Heart right ventricle (tissue), 16 donors: ENCODE data around the gene MGAT5. TPM values are rescaled to one million over a fixed set of nuclear protein-coding genes. Genes with fewer than 3 reads are reported as not detected.
A peak's percentile ranks its signal among the peaks of the same experiment; 100 is the strongest.

Experiments used
- ATAC-seq, 8 donors: fragments of 200-7000 bp; cut with Tn5 transposase; one replicate each; pipeline ENCODE4 v1.9.1; 2020; ENCODE audit warnings: mild to moderate bottlenecking in 8 of 8, moderate library complexity in 8 of 8, moderate number of reproducible peaks in 1 of 8
- DNase-seq, 2 donors: peaks; one replicate each; pipeline ENCODE4 v3.0.0-alpha.2; 2020
- H3K27ac ChIP-seq, 10 donors: fragments of 200-600 bp; sonication (generic) in 2 of 10; one replicate each; pipeline versions ENCODE4 v1.5.0 to v1.8.0; 2020 to 2022; ENCODE audit warnings: mild to moderate bottlenecking in 3 of 10
- H3K27me3 ChIP-seq, 7 donors: fragments of 200-600 bp; one replicate each; pipeline ENCODE4 v1.8.0; 2021 to 2022; ENCODE audit warnings: mild to moderate bottlenecking in 2 of 7
- H3K36me3 ChIP-seq, 9 donors: fragments of 200-600 bp; sonication (generic) in 1 of 9; one replicate each; pipeline versions ENCODE4 v1.5.0 to v1.8.0; 2020 to 2022; ENCODE audit warnings: mild to moderate bottlenecking in 2 of 9
- H3K4me1 ChIP-seq, 9 donors: fragments of 200-600 bp; sonication (generic) in 1 of 9; one replicate each; pipeline versions ENCODE4 v1.5.0 to v1.8.0; 2020 to 2022; ENCODE audit warnings: mild to moderate bottlenecking in 4 of 9
- H3K4me3 ChIP-seq, 10 donors: fragments of 200-600 bp; sonication (generic) in 2 of 10; one replicate each; pipeline versions ENCODE4 v1.5.0 to v1.8.0; 2020 to 2022; ENCODE audit warnings: mild to moderate bottlenecking in 7 of 10, moderate library complexity in 2 of 10
- H3K9me3 ChIP-seq, 11 donors: fragments of 200-600 bp in 10 of 11; sonication (generic) in 2 of 11; one replicate each; pipeline versions ENCODE4 v1.5.0 to v1.8.0; 2013 to 2022; ENCODE audit warnings: mild to moderate bottlenecking in 2 of 11, control low read depth in 1 of 11, moderate library complexity in 1 of 11
- CTCF ChIP-seq, 9 donors: fragments of 200-600 bp; sonication (generic) in 2 of 9; IDR thresholded peaks; one replicate each; pipeline versions ENCODE4 v1.5.0 to v1.8.0; 2021 to 2022; ENCODE audit warnings: antibody characterized with exemption in 9 of 9, mild to moderate bottlenecking in 5 of 9, moderate library complexity in 1 of 9
- WGBS, 2 donors: extraction: QIAGEN DNeasy Blood & Tissue Kit; methylation state at CpG; one replicate each; pipeline ENCODE4 v1.1.7; 2013; ENCODE audit warnings: inconsistent platforms in 1 of 2; 5-methylcytosine and 5-hydroxymethylcytosine counted together
- intact Hi-C, 10 donors: fragments of 100-400 bp; cut with DNase I; formaldehyde crosslinking; loops; one replicate each; pipeline versions ENCODE4 v1.11.1 to v1.14.2; 2022
- polyA plus RNA-seq, 2 donors: library from polyadenylated mRNA; stranded (reverse); fragments of 200-250 nt; gene quantifications; one replicate each; pipeline ENCODE4 v1.2.3, GENCODE V29; 2013
- total RNA-seq, 10 donors: library from RNA; stranded (reverse); fragmentation: NEBNext Ultra II Directional in 3 of 10; extraction: Animal tissue kit (Norgen Biotek cat#: 25700) in 3 of 10; gene quantifications; one replicate each; pipeline versions ENCODE4 v1.2.1 to v1.2.4, GENCODE V29; 2021 to 2023
- donor health status: Arrhythmogenic right ventricular cardiomyopathy.
- donor health status: ischemic (EF 13 %, LVEDD 7.1; RV severe dilation, severe dysfunction).
- donor health status: healthy with polysubstance abuse.
- donor health status: DM: no; HTN: yes; CAD: no.
- donor health status: DM: no; HTN: no; CAD: no.
- donor health status: ischemic (EF 25% LVEDD 6.9; RV normal size, moderate dysfunction).
- donor health status: ischemic (EF 25% LVEDD 5.7; RV mildly dilated, moderate dysfunction).
- donor health status: healthy.
- donor health status: DM: yes; HTN: yes; CAD: no.
- donor health status: Ischemic cardiomyopathy.
- donor health status: ischemic (EF 35%, LVEDD 5.7; RV mildly dilated, moderate dysfunction).
- donor health status: nonischemic (EF 11% LVEDD 7.7; RV severe dilation, severe dysfunction).
- donor health status: DM: yes; HTN: yes; CAD: no.
- donor health status: PGD.
- donor health status: ischemic (EF 29% LVEDD 5.4; RV normal size, mild dysfunction).
- donor health status: nonischemic (EF 23%, LVEDD 6.1; RV moderate dilation, normal function).

MGAT5 gene
- total and polyA plus RNA-seq, 12 donors, result 6.4 to 111 (median 92.2) TPM

DNA sequence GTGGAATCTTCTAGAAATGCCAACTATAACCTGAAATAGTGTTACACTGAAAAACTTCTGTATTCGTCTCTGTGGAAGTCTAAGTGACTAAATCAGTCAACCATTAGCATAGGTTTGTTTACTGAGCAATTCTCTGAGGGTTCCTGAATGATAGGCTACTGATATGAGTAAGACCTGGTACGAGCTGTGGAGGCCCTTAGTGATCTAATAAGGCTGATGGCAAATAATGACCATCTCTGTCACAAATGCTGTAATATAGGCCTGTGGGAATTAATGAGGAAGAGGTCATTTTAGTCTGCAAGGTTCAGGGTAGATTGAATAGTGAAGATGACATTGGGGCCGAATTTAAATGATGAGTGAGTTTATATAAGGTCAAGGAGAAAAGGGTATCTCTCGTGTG lies 82.5 kb downstream of the MGAT5 start:
- TF ChIP-seq CTCF (IDR thresholded peaks at IDR 0.05), result no peak

GRCh38 chr2:134336921-134337320 lies 83.0 kb downstream of the MGAT5 start:
- intact Hi-C loops, result loop anchor here in 1 of 10 donors (5.0 kb wide), 1 partner anchor 380 kb away; the partner anchor contains the start of gene TMEM163
- Histone ChIP-seq H3K27ac (peak overlapping the region in 1 of 10 donors; percentile 70), H3K27me3 (no peaks in the 10 kb centered on the region), H3K4me1 (peaks cover 0 to 67% (median 35%) of the 10 kb centered on the region in 9 donors), H3K36me3 (peaks cover 0 to 33% (median 0%) of the 10 kb centered on the region in 9 donors), H3K4me3 (no peak overlapping the region), H3K9me3 (peaks cover 0 to 5% (median 0%) of the 10 kb centered on the region in 11 donors)
- no peak for TF ChIP-seq CTCF (IDR thresholded peaks at IDR 0.05)
- DNase-seq, result no peak
- no peak for ATAC-seq
- WGBS, 2 donors, result 93 to 95% methylated on average over 3 of the region's 3 CpGs

More for the DNA sequence above, 82.5 kb downstream of the MGAT5 start:
- H3K27me3 ChIP-seq, result no peaks in the 10 kb centered on the region
- peaks cover 0 to 5% (median 0%) of the 10 kb centered on the region in 11 donors for H3K9me3 ChIP-seq
- no peak for ATAC-seq
- no peak for DNase-seq
- WGBS, 2 donors, result 59 to 62% methylated on average over 4 of the region's 4 CpGs
- H3K36me3 ChIP-seq, result peaks cover 0 to 27% (median 0%) of the 10 kb centered on the region in 9 donors
- peaks cover 0 to 65% (median 35%) of the 10 kb centered on the region in 9 donors for H3K4me1 ChIP-seq
- H3K27ac ChIP-seq, result no peak overlapping the region
- intact Hi-C loops, result loop anchor here in 1 of 10 donors (5.0 kb wide), 1 partner anchor 381 kb away; the partner anchor contains the start of gene TMEM163
- H3K4me3 ChIP-seq, result no peak overlapping the region

DNA sequence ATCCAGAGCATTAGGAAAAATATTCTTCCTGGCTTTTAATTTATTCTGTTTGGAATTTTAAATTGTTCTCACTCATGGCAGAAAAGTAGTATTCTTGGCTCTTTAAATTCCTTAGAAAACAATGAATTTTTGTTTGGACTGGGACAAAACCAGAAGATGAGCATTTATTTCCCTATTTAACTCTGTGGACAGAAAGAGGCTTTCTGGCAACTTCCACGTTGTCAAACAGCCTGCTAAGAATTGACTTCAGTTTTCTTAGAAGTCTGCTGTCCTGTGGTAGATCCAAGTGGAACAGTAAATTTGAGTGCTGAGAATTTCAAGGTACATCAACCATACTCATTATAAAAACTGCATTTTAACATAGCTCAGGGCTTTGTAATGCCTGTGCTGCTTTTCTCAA lies 83.8 kb downstream of the MGAT5 start:
- DNase-seq (no peak), ATAC-seq (peak in 1 of 8 donors; percentile 42)
- Histone ChIP-seq H3K27ac (peak overlapping the region in 3 of 10 donors; percentile 19 to 70 (median 36)), H3K4me3 (no peak overlapping the region), H3K4me1 (peaks cover 0 to 67% (median 35%) of the 10 kb centered on the region in 9 donors), H3K9me3 (peaks cover 0 to 5% (median 0%) of the 10 kb centered on the region in 11 donors), H3K36me3 (peaks cover 0 to 40% (median 0%) of the 10 kb centered on the region in 9 donors), H3K27me3 (no peaks in the 10 kb centered on the region)
- 24 to 34% methylated on average over 1 of the region's 1 CpG for WGBS, 2 donors
- intact Hi-C loops, result loop anchor here in 1 of 10 donors (5.0 kb wide), 1 partner anchor 380 kb away; the partner anchor contains the start of gene TMEM163
- no peak for TF ChIP-seq CTCF (IDR thresholded peaks at IDR 0.05)

DNA sequence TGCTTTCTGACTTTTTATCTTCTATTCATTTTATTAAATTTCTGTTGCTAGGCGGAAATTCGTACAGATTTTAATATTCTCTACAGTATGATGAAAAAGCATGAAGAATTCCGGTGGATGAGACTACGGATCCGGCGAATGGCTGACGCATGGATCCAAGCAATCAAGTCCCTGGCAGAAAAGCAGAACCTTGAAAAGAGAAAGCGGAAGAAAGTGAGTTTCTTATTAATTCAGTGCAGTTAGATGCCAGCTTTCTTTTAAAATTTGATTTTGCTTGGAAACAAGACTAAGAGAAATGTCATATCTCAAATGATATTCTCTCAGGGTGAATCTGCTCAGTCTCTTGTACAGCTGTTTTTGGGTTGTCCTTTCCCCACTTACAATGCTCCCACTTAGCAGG lies 84.3 kb downstream of the MGAT5 start:
- no peak overlapping the region for H3K4me3 ChIP-seq
- H3K27me3 ChIP-seq, result no peaks in the 10 kb centered on the region
- intact Hi-C loops, result loop anchor here in 1 of 10 donors (5.0 kb wide), 1 partner anchor 379 kb away; the partner anchor contains the start of gene TMEM163
- peaks cover 0 to 45% (median 0%) of the 10 kb centered on the region in 9 donors for H3K36me3 ChIP-seq
- ATAC-seq (peak in 4 of 8 donors; percentile 32 to 54 (median 42)), DNase-seq (no peak)
- no peaks in the 10 kb centered on the region for H3K9me3 ChIP-seq
- 80 to 83% methylated on average over 8 of the region's 8 CpGs for WGBS, 2 donors
- TF ChIP-seq CTCF (IDR thresholded peaks at IDR 0.05), result no peak
- peaks cover 0 to 67% (median 35%) of the 10 kb centered on the region in 9 donors for H3K4me1 ChIP-seq
- H3K27ac ChIP-seq, result peak overlapping the region in 4 of 10 donors; percentile 19 to 81 (median 28)
